HG02642 (cell line): ENCODE measurements around the gene TRIP6.
"Not testable (repeated sequence)": the region's sequence is repeated elsewhere in the genome, so short reads cannot be mapped to it uniquely, and the experiment has no call there.

Experiments
- ATAC-seq: cut with Tn5 transposase; IDR thresholded peaks from one replicate; pipeline ENCODE4 v1.9.1; 2021; ENCODE audit warnings: mild to moderate bottlenecking; ENCODE audit not compliant: unreplicated experiment, poor library complexity

Gene TRIP6

DNA sequence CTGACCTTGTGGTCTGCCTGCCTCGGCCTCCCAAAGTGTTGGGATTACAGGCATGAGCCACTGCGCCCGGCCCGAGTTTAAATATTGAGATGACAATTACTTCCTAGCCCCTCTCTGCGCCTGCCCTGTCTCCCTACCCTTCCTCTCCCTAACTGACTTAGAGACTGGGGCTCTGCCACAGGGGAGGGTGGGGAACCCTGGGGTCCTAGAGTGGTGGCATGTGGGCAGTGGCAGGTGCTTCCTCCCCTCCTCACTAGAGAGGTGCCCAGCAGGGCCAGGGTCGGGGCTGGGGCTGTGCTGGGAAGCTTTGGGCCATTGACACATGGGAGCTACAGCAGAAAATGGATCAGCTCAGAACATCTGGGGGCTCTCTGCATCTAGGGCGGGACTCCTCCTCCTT lies 35.5 kb downstream of the TRIP6 start:
- ATAC-seq, result no peak

DNA sequence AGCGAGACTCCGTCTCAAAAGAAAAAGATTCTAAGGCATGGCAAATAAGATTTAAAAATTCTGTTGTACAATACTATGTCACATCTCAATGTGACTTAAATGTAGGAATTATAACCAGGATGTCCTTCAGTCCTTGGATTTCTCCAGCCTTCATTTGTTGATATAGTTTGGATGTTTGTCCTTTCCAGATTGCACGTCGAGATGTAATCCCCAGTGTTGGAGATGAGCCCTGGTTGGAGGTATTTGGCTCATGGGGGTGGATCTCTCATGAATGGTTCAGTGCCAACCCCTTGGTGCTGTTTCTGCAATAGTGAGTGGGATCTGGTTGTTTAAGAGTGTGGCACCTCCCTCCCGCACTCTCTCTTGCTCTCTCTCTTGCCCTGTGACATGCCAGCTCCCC lies 41.3 kb downstream of the TRIP6 start:
- no peak for ATAC-seq

DNA sequence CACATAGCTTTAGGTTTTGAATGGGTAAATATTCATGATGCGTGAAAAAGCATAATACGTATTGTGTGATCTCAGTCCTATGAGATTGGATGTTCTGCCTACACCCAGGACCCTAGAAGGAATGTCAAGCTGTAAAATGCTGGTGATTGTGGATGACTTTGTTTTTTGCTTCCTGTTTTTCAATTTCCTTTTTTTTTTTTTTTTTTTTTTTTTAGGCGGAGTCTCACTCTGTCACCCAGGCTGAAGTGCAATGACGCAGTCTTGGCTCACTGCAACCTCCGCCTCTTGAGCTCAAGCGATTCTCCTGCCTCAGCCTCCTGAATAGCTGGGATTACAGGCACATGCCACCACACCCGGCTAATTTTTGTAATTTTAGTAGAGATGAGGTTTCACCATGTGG lies 43.3 kb downstream of the TRIP6 start:
- ATAC-seq, result not testable (repeated sequence)

DNA sequence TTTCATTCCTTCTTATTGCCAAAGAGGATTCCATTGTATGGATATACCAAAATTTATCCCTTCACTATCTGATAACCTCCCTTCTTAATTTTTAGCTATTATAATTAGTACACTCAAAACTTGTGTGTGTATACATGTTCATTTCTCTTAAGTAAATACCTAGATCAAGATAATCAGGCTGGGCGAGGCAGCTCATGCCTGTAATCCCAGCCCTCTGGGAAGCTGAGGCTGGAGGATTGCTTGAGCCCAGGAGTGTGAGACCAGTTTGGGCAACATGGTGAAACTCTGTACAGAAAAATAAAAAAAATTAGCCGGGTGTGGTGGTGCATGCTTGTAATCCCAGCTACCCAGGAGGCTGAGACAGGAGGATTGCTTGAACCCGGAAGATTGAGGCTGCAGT lies 44.3 kb downstream of the TRIP6 start:
- no peak for ATAC-seq

DNA sequence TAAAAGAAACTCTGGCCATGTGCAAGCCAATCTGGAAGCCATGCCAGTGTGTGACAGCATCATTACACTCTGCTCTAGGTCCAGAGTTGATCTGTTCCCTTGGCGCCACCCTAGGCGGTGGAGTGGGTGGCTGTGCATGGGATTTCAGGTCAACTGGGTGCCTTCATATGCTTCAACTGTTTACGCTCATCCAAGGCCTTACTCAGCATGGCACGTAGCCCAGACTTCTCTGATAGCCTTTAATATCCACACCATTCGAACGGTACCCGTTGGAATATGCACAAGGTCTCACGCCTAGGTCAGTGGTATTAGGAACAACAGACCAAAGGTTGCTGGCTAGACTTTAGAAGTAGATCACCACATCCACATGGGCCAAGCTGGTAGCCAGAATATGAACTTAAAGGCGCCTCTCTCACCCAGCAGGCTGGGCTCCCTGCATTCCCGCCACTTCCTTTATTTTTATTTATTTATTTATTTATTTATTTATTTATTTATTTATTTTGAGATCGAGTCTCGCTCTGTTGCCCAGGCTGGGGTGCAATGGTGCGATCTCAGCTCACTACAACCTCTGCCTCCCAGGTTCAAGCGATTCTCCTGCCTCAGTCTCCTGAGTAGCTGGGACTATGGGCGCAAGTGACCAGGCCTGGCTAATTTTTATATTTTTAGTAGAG lies 47.2 kb downstream of the TRIP6 start:
- ATAC-seq, result no peak

DNA sequence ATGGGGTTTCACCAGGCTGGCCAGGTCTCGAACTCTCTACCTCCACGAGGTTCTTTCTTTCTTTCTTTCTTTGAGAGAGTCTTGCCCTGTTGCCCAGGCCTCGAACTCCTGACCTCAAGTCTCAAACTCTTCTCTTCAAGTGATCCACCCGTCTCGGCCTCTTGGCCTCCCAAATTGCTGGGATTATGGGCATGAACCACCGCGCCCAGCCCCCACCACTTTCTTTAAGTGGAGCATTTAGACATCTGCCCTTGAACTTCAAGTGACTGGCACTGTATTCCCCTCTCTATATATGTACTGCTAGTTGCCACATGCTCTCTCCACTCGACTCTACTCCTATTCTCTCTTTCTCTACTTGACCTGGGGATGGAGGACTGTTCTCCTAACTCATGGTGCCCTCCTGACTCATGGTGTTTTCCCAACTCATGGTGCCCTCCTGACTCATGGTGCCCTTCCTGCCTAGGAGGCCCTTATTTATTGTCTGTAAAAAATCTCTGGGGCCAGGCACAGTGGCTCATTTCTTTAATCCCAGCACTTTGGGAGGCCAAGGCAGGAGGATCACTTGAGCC lies 47.8 kb downstream of the TRIP6 start:
- no peak for ATAC-seq

DNA sequence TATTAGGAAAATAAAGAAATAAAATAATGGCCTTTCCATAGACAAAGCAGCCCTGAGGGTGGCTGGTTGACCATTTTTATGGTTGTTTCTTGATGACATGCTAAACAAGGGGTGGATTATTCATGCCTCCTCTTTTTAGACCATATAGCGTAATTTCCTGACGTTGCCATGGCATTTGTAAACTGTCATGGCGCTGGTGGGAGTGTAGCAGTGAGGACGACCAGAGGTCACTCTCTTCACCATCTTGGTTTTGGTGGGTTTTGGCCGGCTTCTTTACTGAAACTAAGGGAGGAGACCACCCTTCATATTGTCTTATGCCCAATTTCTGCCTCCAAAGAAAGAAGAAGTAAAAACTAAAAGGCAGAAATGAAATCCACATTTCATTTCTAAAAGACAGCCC lies 52.1 kb downstream of the TRIP6 start:
- ATAC-seq, result not testable (repeated sequence)

DNA sequence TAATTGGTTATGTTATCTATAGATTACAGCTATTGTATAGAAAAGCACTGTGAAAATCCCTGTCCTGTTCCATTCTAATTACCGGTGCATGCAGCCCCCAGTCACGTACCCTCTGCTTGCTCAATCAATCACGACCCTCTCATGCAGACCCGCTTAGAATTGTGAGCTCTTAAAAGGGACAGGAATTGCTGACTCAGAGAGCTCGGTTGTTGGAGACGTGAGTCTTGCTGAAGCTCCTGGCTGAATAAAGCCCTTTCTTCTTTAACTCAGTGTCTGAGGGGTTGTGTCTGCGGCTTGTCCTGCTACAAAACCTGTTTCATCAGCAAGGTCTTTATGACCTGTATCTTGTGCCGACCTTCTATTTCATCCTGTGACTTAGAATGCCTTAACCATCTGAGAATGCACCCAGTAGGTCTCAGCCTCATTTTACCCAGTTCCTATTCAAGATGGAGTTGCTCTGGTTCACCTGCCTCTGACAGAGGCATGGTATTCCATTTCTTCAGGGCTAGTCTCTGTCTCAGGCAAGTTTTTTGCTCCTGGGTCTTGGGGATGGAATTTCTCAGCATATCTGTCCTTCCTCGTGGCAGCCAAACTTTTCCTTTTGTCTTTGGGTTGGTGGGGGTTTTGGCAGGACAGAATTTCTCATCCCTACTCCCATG lies 52.7 kb downstream of the TRIP6 start:
- ATAC-seq, result not testable (repeated sequence)

DNA sequence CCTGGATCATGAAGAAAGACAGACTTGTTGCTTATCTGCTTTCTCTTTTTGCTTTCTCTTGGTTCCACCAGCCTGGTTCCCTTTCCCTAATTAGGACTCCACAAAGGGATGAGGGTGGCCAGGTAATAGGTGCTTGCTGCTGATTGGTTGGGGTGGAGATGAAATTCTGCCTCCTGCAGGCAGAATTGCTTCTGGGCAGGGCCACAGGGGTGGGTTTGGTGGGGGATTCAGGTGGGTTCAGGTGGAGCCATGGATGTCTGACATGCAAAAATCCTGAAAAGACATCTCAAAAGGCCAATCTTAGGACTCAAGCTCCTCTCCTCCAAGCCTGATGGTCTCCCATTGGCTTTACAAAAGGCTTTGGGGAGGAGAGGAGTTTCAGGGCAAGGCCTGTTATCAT lies 53.9 kb downstream of the TRIP6 start:
- ATAC-seq, result no peak
